Ecto neural progenitor cell (in vitro differentiated cells): ENCODE results near the gene ARHGAP42.
A peak's percentile ranks its signal among the peaks of the same experiment; 100 is the strongest.

Source experiments
- DNase-seq: peaks from one replicate; pipeline ENCODE4 v3.0.0-alpha.2; 2018; ENCODE audit warnings: low spot score

Gene ARHGAP42

DNA sequence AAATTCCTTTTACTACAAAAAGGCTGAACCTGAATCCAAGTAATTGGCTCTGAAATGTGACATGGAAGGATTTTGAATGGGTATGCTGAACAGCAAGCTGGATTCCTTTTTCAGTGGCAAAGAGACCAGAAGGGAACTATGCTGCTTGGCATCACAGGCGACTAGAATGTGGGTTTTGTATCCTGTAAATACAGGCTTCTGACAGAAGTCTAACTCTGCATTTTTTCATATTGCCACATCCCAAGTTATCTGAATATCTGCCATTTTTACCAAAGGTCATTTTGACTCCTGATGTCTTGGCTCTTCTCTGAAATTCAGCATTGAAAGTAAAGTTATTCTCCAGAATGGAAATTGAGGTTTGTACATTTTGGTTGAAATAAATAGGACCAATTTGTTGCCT is 145.7 kb downstream of the ARHGAP42 start:
- DNase-seq = no peak

DNA sequence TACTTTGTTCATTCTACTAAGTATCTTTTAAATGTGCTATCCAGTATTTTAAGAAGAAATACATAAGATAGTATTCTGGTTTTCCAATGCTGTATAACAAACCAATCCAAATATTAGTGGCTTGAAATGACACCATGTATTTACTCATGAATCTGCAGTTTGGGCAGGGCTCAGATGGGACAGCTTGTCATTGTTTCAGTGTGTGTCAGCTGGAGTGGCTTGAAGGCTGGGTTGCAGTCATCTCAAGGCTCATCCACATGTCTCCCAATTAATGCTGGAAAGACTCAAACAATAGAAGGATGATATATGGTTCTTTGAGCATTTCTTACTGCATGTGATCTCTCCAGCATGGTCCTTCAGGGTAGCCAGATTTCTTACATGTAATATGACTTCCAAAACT is 146.2 kb downstream of the ARHGAP42 start:
- no peak for DNase-seq

DNA sequence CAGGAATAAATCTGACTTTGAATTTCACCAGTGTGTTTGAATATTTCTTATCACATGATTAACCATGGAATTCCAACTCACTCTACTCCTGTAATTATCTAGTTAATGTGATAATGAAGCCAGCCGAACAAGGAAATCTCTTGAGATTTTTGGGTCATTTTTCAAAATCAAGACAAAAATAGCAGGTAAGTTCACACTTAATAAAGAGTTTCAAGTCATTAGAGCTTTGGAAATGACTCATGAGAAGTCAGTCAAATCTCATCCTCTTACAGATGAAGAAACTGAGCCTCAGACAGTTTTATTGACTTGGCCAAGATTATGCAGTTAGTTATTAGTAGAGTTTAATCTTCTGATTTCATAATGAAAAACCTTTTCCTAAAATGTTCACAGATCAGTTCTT is 148.8 kb downstream of the ARHGAP42 start:
- no peak for DNase-seq

DNA sequence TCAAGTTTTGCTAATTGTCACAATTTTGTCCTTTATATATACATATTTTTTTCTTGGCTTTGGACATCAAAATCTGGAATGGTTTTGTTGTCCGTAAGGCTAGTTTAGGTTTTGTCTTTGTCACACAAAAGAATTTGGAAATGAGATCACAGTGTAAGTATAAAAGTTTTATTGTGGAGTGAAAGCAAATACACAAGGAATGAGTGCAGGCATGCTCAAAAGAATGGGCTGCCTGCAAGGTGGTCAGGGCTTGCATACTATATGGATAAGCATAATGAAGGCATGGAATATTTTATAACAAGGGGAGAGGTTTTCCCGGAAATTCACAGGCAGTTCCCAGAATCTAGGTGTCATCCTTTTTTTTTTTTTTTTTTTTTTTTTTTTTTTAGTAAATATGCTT is 150.2 kb downstream of the ARHGAP42 start:
- DNase-seq = no peak

DNA sequence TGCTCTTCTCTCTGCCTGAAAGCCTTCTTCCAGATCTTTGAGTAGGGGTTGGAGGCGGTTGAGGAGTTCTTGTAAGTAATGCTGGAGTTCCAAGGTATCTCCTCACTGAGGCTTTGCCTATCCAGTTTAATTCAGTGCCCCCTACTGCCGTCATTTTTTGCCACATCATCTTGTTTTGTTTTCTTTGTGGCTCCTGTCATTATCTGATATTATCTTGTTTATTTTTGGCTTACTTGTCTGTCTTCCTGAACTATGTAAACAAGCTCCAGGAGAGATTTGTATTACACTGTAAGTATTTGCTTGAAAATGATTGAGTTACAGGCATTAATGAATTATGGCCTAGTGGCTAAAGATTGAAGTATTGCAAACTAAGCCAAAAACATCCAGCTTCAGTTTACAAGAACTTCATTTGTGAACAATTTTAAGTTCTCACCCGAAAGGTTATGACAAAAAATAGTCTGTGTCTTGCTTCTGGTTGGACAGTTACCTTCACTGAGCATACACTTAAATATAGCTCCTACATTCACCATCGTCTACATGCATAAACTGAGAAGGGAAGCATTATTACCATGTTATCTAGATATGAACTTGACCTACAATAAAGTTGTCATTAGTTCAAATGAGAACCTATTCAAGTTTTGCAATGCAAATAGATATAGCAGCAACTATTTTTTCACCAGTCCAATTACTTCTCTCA is 154.8 kb downstream of the ARHGAP42 start:
- DNase-seq = no peak

DNA sequence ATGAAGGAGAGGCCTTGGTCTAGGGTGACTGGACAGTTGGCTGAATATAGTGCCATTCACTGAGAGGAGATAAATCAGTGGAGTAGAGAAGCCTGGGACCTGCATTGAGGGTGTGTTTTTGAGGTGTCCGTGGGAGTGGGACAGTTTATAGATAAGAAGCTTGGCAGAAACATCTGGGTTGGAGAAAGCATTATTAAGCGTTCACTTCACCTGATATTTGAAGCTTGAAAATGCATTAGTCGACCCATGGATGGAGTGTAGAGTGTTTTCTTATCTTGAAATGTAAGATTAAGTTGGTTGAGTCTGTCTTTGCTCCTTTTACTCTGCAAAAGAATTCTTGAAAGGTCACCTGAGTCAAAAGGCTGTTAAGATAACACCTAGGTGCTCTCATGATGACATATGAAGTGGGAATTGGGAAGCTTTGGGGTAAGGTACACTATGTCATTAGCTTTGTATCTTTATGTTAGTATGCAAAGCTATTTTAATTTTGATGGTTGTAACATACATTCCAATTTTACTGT is 160.7 kb downstream of the ARHGAP42 start:
- no peak for DNase-seq

DNA sequence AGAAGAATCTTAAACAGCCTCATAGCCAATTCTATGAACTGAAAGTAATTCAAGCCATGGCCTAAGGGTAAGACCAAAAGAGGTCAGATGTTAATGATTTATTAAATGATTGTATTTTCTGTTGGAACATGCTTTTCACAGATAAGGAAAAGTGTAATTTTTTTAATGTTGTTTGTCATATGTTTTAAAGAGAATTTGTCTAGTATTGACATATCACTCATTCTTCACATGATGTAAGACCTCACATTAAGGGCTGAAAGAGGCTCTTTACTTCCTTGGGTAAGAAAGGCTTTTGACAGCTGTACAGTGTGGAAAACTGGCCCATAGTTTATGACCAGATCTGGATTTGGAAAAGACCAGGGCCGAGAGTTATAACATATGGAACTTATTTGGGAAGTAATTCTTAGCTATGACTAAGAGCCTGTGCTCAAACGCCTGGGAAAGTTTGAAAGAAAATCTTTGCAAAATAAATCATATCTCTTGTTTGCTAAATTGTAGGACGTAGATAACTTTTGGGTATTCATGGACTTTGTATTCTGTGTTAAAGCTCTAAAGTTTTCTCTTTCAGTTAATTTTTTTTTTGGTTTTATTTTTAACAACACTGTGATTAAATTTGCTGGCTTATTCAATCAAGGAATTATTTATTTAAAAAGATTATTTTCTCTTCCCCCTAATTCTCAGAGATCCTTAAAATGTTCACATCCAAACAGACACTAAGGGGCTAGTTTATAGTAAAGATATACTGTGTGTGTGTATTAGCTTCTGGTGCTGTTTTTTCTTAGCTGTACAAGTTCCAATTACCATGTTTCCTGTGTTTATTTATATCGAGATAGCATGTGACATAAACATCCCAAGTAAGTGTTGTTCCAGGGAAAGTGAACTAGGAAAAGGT is 162.2 kb downstream of the ARHGAP42 start:
- no peak for DNase-seq

DNA sequence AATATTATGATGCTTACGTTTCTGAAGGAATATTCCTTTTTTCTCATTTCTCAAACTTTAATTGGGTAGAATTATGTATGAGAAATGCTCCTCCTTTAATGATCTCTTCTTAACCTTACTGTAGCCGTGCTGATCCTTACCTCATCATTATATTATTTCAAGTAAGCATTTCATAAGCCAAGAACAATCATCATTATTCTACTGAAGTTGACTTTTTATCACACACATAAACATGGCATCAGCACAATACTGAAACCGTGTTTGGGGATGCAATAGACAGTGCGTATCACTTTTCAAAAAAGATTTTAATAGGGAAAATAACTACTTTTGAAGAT is 162.8 kb downstream of the ARHGAP42 start:
- DNase-seq = no peak

DNA sequence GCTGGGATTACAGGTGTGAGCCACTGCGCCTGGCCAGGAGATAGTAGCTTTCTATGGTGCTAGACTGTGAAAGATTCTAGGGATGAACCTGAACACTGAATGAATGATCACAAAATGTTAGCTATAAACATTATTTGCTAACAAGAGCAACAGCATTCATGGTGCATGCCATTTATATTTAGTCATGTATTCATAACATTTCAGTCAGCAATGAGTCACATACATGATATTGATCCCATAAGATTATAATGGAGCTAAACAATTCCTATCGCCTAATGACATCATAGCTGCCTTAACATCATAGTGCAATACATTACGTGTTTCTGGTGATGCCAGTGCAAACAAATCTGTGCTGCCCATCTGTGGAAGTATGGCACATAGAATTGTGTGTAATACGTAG is 164.1 kb downstream of the ARHGAP42 start:
- no peak for DNase-seq

DNA sequence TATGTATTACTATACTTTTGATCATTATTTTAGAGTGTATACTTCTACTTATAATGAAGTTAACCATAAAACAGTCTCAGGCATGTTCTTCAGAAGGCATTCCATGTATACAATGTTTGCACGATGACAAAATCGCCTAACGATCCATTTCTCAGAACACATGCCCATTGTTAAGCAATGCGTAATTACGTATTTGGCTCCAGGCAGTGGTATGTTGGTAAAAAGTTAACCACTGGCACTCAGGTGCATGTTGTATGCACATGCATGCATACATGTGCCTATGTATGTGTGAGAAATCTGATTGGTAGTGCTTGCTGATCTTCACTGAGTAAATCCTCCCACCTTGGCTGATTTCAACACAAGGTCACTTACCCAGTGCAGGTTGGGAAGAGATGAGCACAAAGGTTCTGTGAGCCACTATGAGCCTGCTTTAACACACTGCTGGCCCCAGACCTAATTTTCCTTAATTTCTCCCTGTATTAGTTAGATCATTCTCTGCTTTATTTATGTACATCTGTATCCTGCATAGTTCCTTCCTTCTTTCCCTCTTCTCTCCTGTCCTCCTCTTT is 164.6 kb downstream of the ARHGAP42 start:
- DNase-seq = no peak

DNA sequence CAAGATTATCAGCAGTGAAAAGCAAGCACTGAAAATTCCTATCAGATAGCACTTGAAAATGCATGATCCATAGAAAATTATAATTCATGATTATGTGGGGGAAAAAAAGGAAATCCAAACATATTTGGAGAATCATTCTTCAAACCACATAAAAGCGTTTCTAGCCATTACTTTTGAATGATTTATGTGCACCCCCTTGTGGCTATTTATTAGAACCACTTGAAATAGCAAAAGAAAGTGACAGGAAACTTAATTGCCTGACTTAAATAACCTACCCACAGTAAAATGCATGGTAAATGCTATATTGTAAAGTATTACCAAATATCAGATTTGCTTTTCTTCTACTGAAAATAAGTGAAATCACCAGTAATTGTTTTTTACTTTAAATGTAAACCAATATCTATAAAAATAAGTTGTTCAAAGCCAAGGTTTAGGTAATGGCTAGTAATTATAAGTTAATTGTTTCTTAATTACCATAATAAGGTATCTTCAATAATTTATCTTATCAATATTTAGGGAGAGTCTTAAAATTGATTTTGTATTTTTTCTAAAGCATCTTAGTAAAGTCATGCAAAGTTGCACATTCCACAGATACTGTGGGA is 168.5 kb downstream of the ARHGAP42 start:
- no peak for DNase-seq

DNA sequence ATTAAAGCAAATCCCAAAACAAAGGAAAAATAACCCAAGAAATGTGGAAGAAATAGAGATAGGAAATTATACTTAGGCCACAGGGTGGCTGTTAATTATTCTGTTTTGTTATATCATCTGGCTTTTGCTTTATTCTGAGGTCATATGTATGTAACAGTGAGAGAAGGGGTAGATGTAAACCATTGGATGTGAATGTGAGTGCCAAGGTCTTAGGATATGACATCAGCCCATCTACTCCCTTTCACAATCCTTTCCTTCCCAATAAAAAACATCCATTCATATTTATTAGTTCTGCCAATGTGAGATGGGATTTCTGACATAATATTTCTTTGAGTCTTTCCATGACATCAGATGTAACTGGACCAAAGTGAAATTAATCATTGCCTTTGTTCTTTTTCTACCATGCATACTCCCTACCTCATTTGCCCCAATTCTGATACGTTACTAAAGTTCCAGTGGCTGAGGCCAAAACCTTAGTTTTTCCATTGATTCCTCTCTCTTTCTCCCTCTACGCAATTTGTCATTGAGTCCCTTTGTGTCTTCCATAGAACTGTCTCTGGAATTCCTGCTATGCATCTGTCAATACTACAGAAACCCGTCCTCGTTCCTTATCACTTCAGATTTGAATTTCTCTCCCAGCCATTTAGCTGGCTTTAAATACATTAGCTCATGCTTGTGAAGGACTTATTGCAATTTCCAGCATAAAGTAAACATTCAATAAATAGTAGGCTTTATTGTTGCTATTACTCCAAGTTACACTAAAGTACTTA is 170.3 kb downstream of the ARHGAP42 start:
- no peak for DNase-seq

DNA sequence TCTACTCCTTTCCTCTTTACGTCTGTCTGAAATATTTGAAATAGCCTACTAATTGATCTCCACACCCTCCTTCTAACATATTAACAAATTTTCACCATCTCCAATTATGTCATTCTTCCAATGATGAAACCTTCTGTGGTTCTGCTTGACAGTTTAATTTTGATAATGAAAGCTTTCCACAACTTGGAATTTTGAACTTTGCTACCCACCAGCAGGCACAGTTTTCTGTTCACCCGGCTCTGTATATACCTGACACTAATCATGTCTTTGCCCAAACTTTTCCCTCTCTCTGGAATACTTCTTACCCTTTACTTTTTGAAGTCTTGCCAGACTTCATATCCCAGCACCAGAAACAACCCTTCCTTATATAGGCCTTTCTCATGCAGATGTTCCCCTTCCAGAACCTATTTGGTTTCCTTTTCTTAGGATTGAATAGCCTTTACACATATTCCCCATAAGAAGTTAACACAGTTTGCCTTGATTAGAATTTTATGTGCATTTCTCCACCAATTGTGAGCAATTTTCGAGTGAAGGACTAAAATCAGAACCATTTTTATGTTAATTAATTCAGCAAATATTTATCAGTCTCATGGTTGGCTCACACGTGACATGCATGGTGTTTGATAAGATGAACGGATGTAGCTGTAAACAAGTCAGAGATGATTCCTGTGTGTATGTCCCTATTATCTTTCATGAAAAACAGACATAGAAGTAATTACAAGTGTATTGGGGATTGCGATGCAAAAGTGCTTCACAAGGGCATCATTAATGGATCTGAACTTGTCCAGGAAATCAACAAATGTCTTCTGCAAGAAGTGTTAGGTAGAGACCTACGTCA is 173.4 kb downstream of the ARHGAP42 start:
- no peak for DNase-seq

DNA sequence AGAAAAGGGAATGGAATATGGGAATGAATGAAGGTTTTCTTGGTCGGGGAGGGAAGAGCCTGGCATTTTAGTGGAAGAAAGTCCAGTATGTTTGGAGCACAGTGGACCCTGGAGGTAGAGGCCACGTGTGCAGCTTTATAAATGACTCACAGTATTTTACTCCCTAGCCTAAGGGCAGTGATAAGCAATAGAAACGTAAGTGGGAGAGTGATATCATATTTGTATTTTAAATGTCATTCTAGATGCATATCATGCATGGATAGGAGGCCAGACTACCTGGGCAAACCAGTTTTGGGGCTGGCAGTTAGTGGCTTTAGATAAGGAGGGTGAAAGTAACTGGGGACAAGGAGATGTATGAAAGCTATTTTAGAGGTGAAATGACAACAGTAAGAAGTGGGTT is 174.1 kb downstream of the ARHGAP42 start:
- DNase-seq = no peak

DNA sequence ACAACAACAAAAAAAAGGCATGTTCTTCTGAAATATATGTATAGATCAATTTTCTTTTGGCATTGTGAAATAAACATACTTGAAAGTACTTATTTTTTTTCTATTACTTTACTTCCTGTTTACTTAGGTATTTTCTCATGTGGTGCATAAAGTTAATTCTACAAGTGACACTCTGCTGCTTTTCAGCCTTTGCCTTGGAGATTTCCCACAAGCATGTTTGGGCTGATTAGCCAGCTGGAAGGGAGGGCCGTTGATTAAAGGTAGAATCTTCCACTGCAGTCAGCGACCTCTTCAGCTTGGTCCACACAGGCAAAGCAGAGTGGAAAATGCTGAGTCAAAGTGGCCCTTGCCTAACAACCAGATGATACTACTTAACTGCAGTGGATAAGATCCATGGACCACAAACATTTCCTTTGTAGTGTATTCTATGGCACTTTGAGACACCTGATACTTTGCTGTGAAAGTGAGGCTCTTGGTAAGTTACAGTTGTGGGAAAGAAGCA is 176.0 kb downstream of the ARHGAP42 start:
- DNase-seq = peak; percentile 46

DNA sequence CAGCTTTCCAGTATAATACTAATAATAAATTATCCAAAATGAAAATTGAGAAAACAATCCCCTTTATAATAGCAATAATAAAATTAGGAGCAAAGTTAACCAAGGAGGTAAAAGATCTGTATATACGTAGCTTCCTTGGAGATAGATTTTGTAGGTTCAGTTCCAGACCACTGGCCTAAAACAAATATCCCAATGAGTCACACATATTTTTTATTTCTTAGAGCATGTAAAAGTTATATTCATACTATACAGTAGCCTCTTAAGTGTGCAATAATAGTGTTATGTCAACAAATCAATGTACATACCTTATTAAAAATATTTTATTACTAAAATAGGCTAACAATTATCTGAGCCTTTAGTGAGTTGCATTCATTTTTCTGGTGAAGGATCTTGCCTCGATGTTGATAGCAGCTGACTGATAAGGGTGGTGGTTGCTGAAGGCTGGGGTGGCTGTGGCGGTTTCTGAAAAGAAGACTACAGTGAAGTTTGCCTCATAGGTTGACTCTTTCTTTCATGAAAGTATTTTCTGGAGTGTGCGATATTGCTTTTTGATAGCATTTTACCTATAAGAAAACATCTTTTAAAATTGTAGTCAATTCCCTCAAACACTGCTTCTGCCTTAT is 178.5 kb downstream of the ARHGAP42 start:
- DNase-seq = no peak

DNA sequence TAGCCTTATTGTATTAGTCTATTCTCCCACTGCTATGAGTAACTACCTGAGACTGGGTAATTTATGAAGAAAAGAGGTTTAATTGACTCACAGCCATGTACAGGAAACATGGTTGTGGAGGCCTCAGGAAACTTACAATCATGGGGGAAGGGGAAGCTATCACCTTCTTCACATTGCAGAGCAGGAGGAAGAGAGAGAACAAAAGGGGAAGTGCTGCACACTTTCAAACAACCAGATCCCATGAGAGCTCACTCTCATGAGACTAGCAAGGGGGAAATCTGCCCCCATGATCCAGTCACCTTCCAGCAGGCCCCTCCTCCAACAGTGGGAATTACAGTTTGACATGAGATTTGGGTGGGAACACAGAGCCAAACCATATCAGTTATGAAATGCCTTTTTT is 179.4 kb downstream of the ARHGAP42 start:
- no peak for DNase-seq

DNA sequence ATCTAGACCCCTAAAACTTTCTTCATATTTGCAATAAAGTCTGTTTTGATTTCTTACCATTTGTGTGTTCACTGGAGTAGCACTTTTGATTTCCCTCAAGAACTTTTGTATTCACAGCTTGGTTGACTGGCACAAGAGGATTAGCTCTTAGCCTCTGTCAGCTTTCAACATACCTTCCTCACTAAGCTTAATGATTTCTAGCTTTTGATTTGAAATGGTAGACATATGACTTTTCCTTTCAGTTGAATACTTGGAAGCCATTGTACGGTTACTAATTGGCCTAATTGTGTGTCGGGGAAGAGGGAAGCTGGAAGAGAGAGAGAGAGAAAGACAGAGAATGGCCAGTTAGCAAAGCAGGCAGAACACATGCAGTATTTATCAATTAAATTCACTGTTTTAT is 180.5 kb downstream of the ARHGAP42 start:
- no peak for DNase-seq

DNA sequence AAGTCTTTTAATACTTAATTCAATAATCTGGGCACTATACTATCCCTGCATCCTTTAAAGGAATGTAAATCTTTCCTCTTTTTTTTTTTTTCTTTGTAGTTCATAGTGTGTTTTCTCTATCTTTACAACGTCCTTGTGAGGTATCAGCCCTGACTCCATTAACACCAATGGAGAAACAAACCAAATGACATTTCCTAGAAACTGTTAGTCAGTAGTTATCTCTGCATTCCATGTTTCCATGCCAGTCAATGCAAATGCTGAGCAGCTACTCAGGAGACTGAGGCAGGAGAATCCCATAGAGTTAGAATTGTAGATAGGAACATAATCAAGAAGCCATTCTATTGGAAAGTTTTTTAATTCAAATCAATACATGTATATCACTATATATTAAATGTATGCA is 182.2 kb downstream of the ARHGAP42 start:
- no peak for DNase-seq

DNA sequence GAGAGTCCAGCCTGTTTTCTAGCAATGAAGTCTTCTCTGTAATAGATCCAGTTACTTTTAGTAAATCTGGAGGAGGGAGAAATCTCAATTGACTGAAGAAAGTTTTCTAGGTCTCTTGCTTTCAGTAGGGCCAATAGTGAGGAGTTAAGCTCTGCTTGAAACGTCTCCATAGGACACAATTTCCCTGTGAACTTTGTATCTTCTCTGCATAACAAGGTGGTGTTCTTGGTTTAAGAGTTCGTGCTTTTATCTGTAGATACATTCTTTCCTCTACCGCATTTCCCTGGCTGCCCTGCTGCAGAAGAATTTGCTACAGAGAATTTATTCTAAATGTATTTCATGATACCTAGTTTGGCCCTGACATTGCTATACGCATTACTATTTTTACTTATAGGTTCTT is 183.1 kb downstream of the ARHGAP42 start:
- no peak for DNase-seq
